Thyroid gland (tissue), 4 donors: ENCODE data around the gene MAX. TPM values are rescaled to one million over a fixed set of nuclear protein-coding genes. Genes with fewer than 3 reads are reported as not detected.
"Not testable (repeated sequence)": the region's sequence is repeated elsewhere in the genome, so short reads cannot be mapped to it uniquely, and the experiment has no call there.

Experiments
- DNase-seq, 2 donors: peaks; one replicate each; pipeline ENCODE4 v3.0.0-alpha.2; 2019
- H3K27ac ChIP-seq, 3 donors: fragments of 200-600 bp; sonication (generic); 1 replicate in 2 of 3; 2 replicates in 1 of 3; pipeline ENCODE4 v1.5.1; 2016 to 2019; ENCODE audit warnings: mild to moderate bottlenecking in 1 of 3, moderate library complexity in 1 of 3
- H3K27me3 ChIP-seq: fragments of 200-600 bp; sonication (generic); one replicate; pipeline ENCODE4 v1.5.1; 2019
- H3K36me3 ChIP-seq, 2 donors: fragments of 200-600 bp; sonication (generic); one replicate each; pipeline ENCODE4 v1.5.1; 2016 to 2019
- H3K4me1 ChIP-seq, 2 donors: fragments of 200-600 bp; sonication (generic); one replicate each; pipeline ENCODE4 v1.5.1; 2017 to 2019
- H3K4me3 ChIP-seq, 3 donors: fragments of 200-600 bp; sonication (generic); replicated peaks in 1 of 3; 1 replicate in 2 of 3; 2 replicates in 1 of 3; pipeline ENCODE4 v1.5.1; 2016; ENCODE audit warnings: mild to moderate bottlenecking in 1 of 3
- H3K9me3 ChIP-seq: fragments of 200-600 bp; sonication (generic); one replicate; pipeline ENCODE4 v1.5.1; 2017
- POLR2A ChIP-seq, 2 donors: fragments of 450-650 bp; IDR thresholded peaks; one replicate each; pipeline ENCODE4 v1.6.1; 2017; ENCODE audit warnings: antibody characterized with exemption in 2 of 2, mild to moderate bottlenecking in 2 of 2, moderate library complexity in 1 of 2
- WGBS, 2 donors: methylation state at CpG; one replicate each; pipeline ENCODE4 v1.1.5; 2017; 5-methylcytosine and 5-hydroxymethylcytosine counted together
- intact Hi-C: fragments of 100-400 bp; cut with DNase I; formaldehyde crosslinking; loops from one replicate; pipeline ENCODE4 v1.15.1; 2023
- total RNA-seq, 4 donors: library from RNA; depleted of rRNA; stranded (reverse); fragments of >200 nt; gene quantifications; one replicate each; pipeline ENCODE4 v1.2.3, GENCODE V29; 2016
- TF ChIP-seq, protein P1 (sequence below), 6 experiments: fragments of 200-600 bp in 3 of 6; fragments of 450-650 bp in 3 of 6; sonication (generic) in 3 of 6; IDR thresholded peaks; one replicate each; pipeline ENCODE4 v1.5.1; 2016 to 2019; ENCODE audit warnings: antibody characterized with exemption in 6 of 6, mild to moderate bottlenecking in 2 of 6, inconsistent platforms in 1 of 6, moderate library complexity in 1 of 6

The MAX gene
- total RNA-seq, 4 donors from 2014 or later, result 56.7 to 71.4 (median 63.3) TPM

- no peak for TF ChIP-seq POLR2A (IDR thresholded peaks at IDR 0.05)
- TF ChIP-seq, protein P1, sequence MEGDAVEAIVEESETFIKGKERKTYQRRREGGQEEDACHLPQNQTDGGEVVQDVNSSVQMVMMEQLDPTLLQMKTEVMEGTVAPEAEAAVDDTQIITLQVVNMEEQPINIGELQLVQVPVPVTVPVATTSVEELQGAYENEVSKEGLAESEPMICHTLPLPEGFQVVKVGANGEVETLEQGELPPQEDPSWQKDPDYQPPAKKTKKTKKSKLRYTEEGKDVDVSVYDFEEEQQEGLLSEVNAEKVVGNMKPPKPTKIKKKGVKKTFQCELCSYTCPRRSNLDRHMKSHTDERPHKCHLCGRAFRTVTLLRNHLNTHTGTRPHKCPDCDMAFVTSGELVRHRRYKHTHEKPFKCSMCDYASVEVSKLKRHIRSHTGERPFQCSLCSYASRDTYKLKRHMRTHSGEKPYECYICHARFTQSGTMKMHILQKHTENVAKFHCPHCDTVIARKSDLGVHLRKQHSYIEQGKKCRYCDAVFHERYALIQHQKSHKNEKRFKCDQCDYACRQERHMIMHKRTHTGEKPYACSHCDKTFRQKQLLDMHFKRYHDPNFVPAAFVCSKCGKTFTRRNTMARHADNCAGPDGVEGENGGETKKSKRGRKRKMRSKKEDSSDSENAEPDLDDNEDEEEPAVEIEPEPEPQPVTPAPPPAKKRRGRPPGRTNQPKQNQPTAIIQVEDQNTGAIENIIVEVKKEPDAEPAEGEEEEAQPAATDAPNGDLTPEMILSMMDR (IDR thresholded peaks at IDR 0.05), result no peak
- peaks cover 0 to 11% of the 10 kb centered on the region in 2 donors for H3K4me1 ChIP-seq
- intact Hi-C loops, result no loop called here
- DNase-seq, result no peak
- WGBS, 2 donors, result 96 to 97% methylated on average over 11 of the region's 11 CpGs
- no peak overlapping the region for H3K27ac ChIP-seq
- no peak overlapping the region for H3K4me3 ChIP-seq
- peaks cover 8 to 24% of the 10 kb centered on the region in 2 donors for H3K36me3 ChIP-seq
- H3K9me3 ChIP-seq, result no peaks in the 10 kb centered on the region
- no peaks in the 10 kb centered on the region for H3K27me3 ChIP-seq
These were observed 70.0 kb downstream of the MAX start for GRCh38 chr14:65032319-65032718.

GRCh38 chr14:65031321-65031720 lies 71.0 kb downstream of the MAX start:
- DNase-seq, intact Hi-C loops, H3K4me3 ChIP-seq, H3K9me3 ChIP-seq, H3K27ac ChIP-seq, H3K4me1 ChIP-seq, H3K27me3 ChIP-seq: not testable (repeated sequence)
- H3K36me3 ChIP-seq, result peaks cover 8 to 25% of the 10 kb centered on the region in 2 donors
- WGBS, 2 donors, result 97 to 98% methylated on average over 10 of the region's 10 CpGs

DNA sequence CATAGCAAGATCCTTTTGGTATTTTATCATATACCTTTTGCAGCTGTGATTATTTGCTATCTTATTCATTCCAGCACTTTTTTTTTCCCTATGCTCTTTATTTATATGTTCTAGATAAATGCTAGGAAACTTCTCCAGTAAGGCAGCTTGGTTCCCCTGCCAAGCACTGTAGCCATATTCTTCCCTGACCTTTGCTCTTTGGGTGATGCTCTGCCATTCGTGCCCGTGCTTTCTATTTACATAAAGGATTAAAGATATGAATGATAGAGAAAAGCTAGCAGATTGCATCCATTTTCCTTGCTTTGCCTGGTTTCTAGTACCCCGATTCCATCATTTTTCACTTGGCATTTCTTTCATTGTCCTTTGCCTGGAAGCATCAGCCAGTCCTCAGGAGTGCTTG lies 73.4 kb downstream of the MAX start:
- intact Hi-C loops, result no loop called here
- H3K9me3 ChIP-seq, result no peaks in the 10 kb centered on the region
- no peak overlapping the region for H3K27ac ChIP-seq
- no peaks in the 10 kb centered on the region for H3K27me3 ChIP-seq
- no peak overlapping the region for H3K4me3 ChIP-seq
- no peak for DNase-seq
- peaks cover 8 to 25% of the 10 kb centered on the region in 2 donors for H3K36me3 ChIP-seq
- H3K4me1 ChIP-seq, result no peaks in the 10 kb centered on the region
- TF ChIP-seq POLR2A (IDR thresholded peaks at IDR 0.05), result no peak
- TF ChIP-seq, protein P1 (IDR thresholded peaks at IDR 0.05), result no peak
- 95 to 98% methylated on average over 3 of the region's 3 CpGs for WGBS, 2 donors

DNA sequence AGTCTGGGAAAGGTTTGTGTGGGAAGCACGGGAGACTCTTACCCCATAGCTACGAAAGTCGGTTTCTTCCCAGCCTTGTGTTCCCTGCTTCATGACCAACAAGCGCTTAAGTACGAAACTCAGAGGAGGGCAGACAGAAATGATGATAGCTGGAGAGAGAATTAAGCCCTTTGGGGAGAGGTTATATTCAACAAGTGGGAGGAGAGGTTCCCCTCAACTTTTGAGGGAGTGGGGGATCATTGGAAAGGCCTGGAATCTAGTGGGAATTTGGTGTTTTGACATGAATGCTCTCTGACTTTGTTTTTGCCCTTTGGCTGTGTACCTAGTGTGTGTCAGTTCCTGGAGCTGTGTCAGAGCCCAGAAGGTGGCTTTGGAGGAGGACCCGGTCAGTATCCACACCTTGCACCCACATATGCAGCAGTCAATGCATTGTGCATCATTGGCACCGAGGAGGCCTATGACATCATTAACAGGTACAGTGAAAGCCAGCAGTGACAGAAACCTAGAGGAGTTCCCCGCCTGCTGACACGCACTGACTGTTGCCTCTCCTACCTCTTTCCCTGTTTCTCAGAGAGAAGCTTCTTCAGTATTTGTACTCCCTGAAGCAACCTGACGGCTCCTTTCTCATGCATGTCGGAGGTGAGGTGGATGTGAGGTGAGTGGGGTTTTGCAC lies 75.1 kb downstream of the MAX start:
- TF ChIP-seq, protein P1 (IDR thresholded peaks at IDR 0.05), result no peak
- TF ChIP-seq POLR2A (IDR thresholded peaks at IDR 0.05), result no peak
- Histone ChIP-seq H3K27me3 (no peaks in the 10 kb centered on the region), H3K9me3 (no peaks in the 10 kb centered on the region), H3K27ac (no peak overlapping the region), H3K36me3 (peaks cover 0 to 18% of the 10 kb centered on the region in 2 donors), H3K4me1 (no peaks in the 10 kb centered on the region), H3K4me3 (no peak overlapping the region)
- 93 to 97% methylated on average over 11 of the region's 11 CpGs for WGBS, 2 donors
- DNase-seq, result no peak
- intact Hi-C loops, result no loop called here

GRCh38 chr14:65026526-65026925 lies 75.8 kb downstream of the MAX start:
- WGBS, 2 donors, result 95 to 96% methylated on average over 9 of the region's 9 CpGs
- no peak overlapping the region for H3K4me3 ChIP-seq
- intact Hi-C loops, result no loop called here
- H3K27me3 ChIP-seq, result no peaks in the 10 kb centered on the region
- H3K9me3 ChIP-seq, result no peaks in the 10 kb centered on the region
- no peak overlapping the region for H3K27ac ChIP-seq
- peaks cover 0 to 16% of the 10 kb centered on the region in 2 donors for H3K36me3 ChIP-seq
- H3K4me1 ChIP-seq, result no peaks in the 10 kb centered on the region
- TF ChIP-seq, protein P1 (IDR thresholded peaks at IDR 0.05), result no peak
- no peak for TF ChIP-seq POLR2A (IDR thresholded peaks at IDR 0.05)
- no peak for DNase-seq
